Breast epithelium (tissue), 4 donors: ENCODE results near the gene DAPK2. TPM values are rescaled to one million over a fixed set of nuclear protein-coding genes. Genes with fewer than 3 reads are reported as not detected.
"Not testable (repeated sequence)": the region's sequence is repeated elsewhere in the genome, so short reads cannot be mapped to it uniquely, and the experiment has no call there.

ENCODE experiments used
- DNase-seq, 2 donors: peaks; one replicate each; pipeline ENCODE4 v3.0.0-alpha.2; 2019; ENCODE audit warnings: low spot score in 2 of 2
- H3K27ac ChIP-seq, 2 donors: fragments of 200-600 bp; sonication (generic) in 1 of 2; one replicate each; pipeline ENCODE4 v1.5.1; 2016 to 2019; ENCODE audit warnings: mild to moderate bottlenecking in 1 of 2
- H3K27me3 ChIP-seq, 2 donors: fragments of 200-600 bp; sonication (generic) in 1 of 2; one replicate each; pipeline versions ENCODE4 v1.5.1 to v1.6.0; 2017 to 2019; ENCODE audit warnings: control low read depth in 1 of 2, mild to moderate bottlenecking in 1 of 2
- H3K36me3 ChIP-seq: fragments of 200-600 bp; one replicate; pipeline ENCODE4 v1.5.1; 2019
- H3K4me1 ChIP-seq, 2 donors: fragments of 200-600 bp; sonication (generic); one replicate each; pipeline ENCODE4 v1.5.1; 2016 to 2019; ENCODE audit warnings: control low read depth in 1 of 2
- H3K4me3 ChIP-seq, 3 donors: fragments of 200-600 bp; sonication (generic); 1 replicate in 2 of 3; 2 replicates in 1 of 3; pipeline ENCODE4 v1.5.1; 2016 to 2019; ENCODE audit warnings: mild to moderate bottlenecking in 3 of 3, moderate library complexity in 2 of 3
- H3K9me3 ChIP-seq, 2 donors: fragments of 200-600 bp; sonication (generic) in 1 of 2; one replicate each; pipeline ENCODE4 v1.5.1; 2016 to 2019; ENCODE audit warnings: control low read depth in 1 of 2
- CTCF ChIP-seq, 3 donors: fragments of 450-650 bp; IDR thresholded peaks; one replicate each; pipeline ENCODE4 v1.5.1; 2016 to 2017; ENCODE audit warnings: antibody characterized with exemption in 3 of 3, mild to moderate bottlenecking in 3 of 3, moderate library complexity in 3 of 3
- POLR2A ChIP-seq: fragments of 450-650 bp; IDR thresholded peaks from one replicate; pipeline ENCODE4 v1.6.1; 2016; ENCODE audit warnings: antibody characterized with exemption, mild to moderate bottlenecking, moderate library complexity
- POLR2AphosphoS5 ChIP-seq, 3 donors: sonication (generic); formaldehyde crosslinking; IDR thresholded peaks; one replicate each; pipeline ENCODE4 v1.6.1; 2017; ENCODE audit warnings: antibody characterized with exemption in 3 of 3
- intact Hi-C: fragments of 100-400 bp; cut with DNase I; formaldehyde crosslinking; loops from one replicate; pipeline ENCODE4 v1.15.1; 2023; ENCODE audit warnings: low total_unique reads
- total RNA-seq, 3 donors: library from RNA; depleted of rRNA; stranded (reverse); fragments of >200 nt; gene quantifications; one replicate each; pipeline ENCODE4 v1.1.0, GENCODE V29; 2016

The DAPK2 gene
- total RNA-seq, 3 donors from 2014 or later, result 23.6 to 37.3 (median 29.6) TPM

DNA sequence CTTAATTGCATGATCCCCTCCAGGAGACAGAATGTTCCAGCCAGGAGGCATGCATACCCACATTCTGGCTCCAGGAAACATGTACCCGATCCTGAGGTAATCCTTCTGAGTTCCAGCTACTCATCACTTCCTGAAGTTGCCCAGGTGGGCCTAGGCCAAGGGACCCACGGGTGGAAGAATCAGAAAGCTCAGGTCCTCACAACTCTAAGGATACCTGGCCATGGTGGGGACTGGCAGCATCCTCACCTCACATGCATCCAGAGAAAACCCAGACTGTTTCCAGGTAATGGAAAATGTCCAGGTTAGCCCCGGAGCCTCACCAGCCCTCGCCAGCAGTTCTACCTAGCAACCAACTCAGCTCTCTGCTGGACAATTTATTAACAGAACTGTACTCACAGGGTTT lies 78.2 kb downstream of the DAPK2 start:
- Histone ChIP-seq H3K4me1 (peaks cover 0 to 7% of the 10 kb centered on the region in 2 donors), H3K4me3 (no peak overlapping the region), H3K27ac (peak overlapping the region; percentile 75 to 77), H3K27me3 (no peaks in the 10 kb centered on the region), H3K9me3 (no peaks in the 10 kb centered on the region), H3K36me3 (no peaks in the 10 kb centered on the region)
- intact Hi-C loops, result no loop called here
- DNase-seq, result peak in 1 of 2 donors; percentile 57
- TF ChIP-seq POLR2AphosphoS5 (IDR thresholded peaks at IDR 0.05) (peak in 1 of 3 donors; percentile 55), POLR2A (no peak), CTCF (IDR thresholded peaks at IDR 0.05) (no peak)

GRCh38 chr15:63967616-63968015 lies 78.7 kb downstream of the DAPK2 start:
- Histone ChIP-seq H3K27me3 (no peaks in the 10 kb centered on the region), H3K4me3 (no peak overlapping the region), H3K4me1 (peaks cover 0 to 7% of the 10 kb centered on the region in 2 donors), H3K27ac (peak overlapping the region; percentile 75 to 77), H3K9me3 (no peaks in the 10 kb centered on the region), H3K36me3 (no peaks in the 10 kb centered on the region)
- no peak for DNase-seq
- TF ChIP-seq CTCF (IDR thresholded peaks at IDR 0.05), result no peak
- no peak for TF ChIP-seq POLR2A
- no peak for TF ChIP-seq POLR2AphosphoS5 (IDR thresholded peaks at IDR 0.05)
- intact Hi-C loops, result no loop called here

DNA sequence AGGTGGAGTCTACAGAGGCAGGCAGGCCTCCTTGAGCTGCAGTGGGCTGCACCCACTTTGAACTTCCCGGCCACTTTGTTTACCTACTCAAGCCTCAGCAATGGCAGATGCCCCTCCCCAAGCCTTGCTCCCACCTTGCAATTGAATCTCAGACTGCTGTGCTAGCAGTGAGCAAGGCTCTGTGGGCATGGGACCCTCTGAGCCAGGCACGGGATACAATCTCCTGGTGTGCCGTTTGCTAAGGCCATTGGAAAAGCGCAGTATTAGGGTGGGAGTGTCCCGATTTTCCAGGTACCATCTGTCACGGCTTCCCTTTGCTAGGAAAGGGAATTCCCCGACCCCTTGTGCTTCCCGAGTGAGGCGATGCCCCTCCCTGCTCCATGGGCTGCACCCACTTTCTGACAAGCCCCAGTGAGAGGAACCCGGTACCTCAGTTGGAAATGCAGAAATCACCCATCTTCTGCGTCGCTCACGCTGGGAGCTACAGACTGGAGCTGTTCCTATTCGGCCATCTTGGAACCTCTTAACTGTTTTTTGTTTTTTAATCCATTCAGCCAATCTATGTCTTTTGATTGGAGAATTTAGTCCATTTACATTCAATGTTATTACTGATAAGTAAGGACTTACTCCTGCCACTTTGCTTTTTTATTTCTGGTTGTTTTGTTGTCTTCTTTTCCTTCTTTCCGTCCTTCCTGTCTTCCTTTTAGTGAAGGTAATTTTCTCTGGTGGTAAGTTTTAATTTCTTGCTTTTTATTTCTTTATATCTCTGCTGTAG lies 83.2 kb downstream of the DAPK2 start:
- H3K27ac ChIP-seq, H3K4me1 ChIP-seq, H3K4me3 ChIP-seq, DNase-seq, H3K36me3 ChIP-seq, H3K9me3 ChIP-seq, intact Hi-C loops, H3K27me3 ChIP-seq: not testable (repeated sequence)

DNA sequence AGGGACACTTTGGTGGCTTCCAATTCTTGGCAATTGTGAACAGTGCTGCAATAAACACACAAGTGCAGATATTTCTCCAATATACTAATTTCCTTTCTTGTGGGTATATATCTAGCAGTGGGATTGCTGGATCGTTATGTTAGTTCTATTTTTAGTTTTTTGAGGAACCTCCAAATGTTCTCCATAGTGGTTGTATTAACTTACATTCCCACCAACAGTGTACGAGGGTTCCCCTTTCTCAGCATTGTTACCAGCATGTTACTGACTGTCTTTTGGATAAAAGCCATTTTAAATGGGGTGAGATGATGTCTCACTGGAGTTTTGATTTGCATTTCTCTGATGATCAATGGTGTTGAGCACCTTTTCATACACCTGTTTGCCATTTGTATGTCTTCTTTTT lies 92.8 kb downstream of the DAPK2 start:
- Histone ChIP-seq H3K4me3 (no peak overlapping the region), H3K27ac (no peak overlapping the region), H3K36me3 (no peaks in the 10 kb centered on the region), H3K27me3 (no peaks in the 10 kb centered on the region), H3K4me1 (no peaks in the 10 kb centered on the region), H3K9me3 (no peaks in the 10 kb centered on the region)
- TF ChIP-seq CTCF (IDR thresholded peaks at IDR 0.05) (no peak), POLR2A (no peak)
- intact Hi-C loops, result no loop called here
- no peak for DNase-seq

GRCh38 chr15:63950911-63951481 lies 95.3 kb downstream of the DAPK2 start:
- Histone ChIP-seq H3K27me3 (no peaks in the 10 kb centered on the region), H3K27ac (peak overlapping the region in 1 of 2 donors; percentile 43), H3K4me1 (peaks cover 0 to 8% of the 10 kb centered on the region in 2 donors), H3K36me3 (no peaks in the 10 kb centered on the region), H3K9me3 (no peaks in the 10 kb centered on the region), H3K4me3 (no peak overlapping the region)
- TF ChIP-seq POLR2AphosphoS5 (IDR thresholded peaks at IDR 0.05), result no peak
- TF ChIP-seq POLR2A, result no peak
- TF ChIP-seq CTCF (IDR thresholded peaks at IDR 0.05), result no peak
- DNase-seq, result no peak
- intact Hi-C loops, result no loop called here
